GM19463 (cell line): ENCODE measurements around the gene FBXL3.
"Not testable (repeated sequence)": the region's sequence is repeated elsewhere in the genome, so short reads cannot be mapped to it uniquely, and the experiment has no call there.

ENCODE experiments used
- ATAC-seq: cut with Tn5 transposase; IDR thresholded peaks from one replicate; pipeline ENCODE4 v1.9.1; 2021; ENCODE audit warnings: mild to moderate bottlenecking, moderate library complexity; ENCODE audit not compliant: unreplicated experiment

Gene FBXL3

GRCh38 chr13:76991432-76991795 is 35.5 kb downstream of the FBXL3 start:
- ATAC-seq, result peak; percentile 48

DNA sequence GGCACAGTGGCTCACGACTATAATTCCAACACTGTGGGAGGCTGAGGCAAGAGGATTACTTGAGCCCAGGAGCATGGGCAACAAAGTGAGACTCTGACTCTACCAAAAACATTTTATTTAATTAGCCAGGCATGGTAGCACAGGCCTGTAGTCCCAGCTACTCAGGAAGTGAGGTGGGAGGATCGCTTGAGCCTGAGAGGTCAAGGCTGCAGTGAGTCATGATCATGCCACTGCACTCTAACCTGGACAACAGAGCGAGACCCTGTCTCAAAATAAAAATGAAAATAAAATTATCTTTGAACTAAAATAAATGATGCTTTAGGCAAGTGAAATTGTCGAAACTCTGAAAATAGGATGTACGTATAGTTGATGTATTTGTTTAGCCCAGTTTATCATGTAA is 43.3 kb downstream of the FBXL3 start:
- ATAC-seq, result no peak

DNA sequence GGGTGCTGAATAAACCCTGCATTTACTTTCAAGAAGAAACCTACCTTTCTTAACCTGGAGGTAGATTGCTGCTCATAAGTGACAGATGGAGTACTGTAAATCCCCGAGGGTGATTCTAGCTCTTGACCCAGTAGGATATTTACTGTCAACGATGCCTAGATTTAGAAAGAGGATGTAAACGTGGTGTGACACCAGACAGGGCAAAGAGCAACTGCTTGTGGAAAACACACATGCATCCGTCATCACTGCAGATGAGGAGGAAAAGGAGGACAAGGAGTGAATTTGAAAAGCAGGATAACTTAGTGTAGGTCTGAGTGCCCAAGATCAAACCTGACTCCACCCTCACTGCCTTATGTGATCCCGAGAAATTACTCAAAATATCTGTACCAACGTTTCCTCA is 44.9 kb downstream of the FBXL3 start:
- ATAC-seq, result no peak

DNA sequence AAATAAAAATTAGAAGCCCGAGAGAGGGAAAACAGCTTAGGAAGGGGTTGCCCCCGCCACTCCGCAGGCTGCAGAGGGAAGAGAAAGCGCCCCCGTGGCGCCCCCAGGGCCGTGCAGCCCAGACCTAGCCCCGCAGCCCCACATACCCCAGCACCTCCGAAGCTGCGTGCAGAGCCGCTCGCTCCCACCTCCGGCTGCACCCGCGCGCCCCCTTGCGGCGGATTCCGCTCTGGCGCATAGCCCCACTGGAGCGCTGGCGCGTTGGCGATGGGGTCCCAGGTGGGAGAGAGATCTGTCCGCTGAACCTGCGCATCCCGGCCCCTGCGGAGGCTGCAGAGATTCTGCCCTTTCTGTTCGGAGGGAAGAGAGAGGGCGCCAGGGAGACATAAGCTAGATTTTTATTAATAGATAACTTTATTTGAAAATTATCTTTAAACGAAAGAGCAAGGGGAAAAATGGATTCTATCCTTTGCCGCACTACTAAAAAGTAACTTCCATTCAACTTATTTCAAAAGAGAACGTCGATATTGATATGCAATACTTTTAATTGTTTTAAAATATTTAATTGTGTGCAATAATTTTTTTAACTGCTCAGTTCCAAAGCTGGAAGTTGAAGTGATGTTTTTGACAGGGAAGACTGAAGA is 46.8 kb downstream of the FBXL3 start:
- ATAC-seq, result peak; percentile 100

DNA sequence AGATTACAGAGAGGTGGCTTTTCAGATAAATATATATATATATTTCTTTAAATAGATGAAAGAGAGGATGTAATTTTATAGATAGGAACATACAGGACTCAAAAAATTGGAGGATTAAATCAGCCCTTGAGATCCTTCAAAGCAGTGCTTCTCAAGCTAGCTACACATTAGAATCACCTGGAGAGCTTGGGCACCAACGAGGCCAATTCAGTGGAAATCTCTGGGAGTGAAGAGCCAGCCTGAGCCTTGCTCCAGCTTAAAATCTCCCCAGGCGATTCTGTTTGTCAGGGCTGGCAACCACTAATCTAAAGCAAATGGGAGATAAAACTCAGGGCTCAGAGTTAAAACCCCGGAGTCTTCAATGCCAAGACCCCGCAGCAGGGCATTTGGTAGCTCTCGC is 50.0 kb downstream of the FBXL3 start:
- no peak for ATAC-seq

DNA sequence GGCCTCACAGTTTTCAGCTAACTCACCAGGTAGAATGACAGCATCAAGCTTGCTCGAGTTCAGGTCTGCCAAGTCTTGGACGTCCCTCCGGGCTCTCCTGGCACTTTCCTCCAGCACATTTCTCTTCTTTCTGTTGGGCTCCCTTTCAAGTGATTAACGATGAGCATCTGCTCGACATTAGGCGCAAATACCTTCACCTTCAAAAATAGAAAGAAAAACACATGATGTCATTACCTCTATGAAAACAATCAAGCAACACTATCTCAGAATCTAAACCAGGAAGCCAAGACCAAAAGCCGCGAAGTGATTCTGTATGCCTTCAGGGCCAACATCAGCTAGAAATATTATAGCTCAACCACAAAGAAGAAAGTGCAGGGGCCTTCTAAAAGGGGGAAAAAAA is 50.5 kb downstream of the FBXL3 start:
- no peak for ATAC-seq

DNA sequence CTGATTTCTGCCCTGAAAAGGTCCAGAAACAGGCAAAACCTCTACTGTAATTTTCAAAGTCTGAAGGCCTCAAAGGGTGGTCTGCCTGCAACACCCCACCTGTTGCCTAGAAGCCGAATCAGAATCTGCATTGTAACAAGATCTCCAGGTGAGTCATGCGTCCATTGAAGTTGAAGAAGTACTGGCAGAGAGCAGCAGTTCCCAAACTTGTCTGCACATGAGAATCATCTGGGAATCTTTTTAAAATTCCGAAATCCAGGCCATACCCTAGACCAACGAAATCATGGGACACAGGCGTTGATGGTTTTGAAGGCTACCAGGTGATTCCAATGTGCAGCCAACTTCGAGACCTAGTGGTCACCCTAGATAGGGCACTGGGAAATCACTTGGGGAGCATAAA is 51.1 kb downstream of the FBXL3 start:
- no peak for ATAC-seq

GRCh38 chr13:76974618-76974975 is 52.4 kb downstream of the FBXL3 start:
- no peak for ATAC-seq

- no peak for ATAC-seq
These were observed 52.9 kb downstream of the FBXL3 start for GRCh38 chr13:76973920-76974617.

DNA sequence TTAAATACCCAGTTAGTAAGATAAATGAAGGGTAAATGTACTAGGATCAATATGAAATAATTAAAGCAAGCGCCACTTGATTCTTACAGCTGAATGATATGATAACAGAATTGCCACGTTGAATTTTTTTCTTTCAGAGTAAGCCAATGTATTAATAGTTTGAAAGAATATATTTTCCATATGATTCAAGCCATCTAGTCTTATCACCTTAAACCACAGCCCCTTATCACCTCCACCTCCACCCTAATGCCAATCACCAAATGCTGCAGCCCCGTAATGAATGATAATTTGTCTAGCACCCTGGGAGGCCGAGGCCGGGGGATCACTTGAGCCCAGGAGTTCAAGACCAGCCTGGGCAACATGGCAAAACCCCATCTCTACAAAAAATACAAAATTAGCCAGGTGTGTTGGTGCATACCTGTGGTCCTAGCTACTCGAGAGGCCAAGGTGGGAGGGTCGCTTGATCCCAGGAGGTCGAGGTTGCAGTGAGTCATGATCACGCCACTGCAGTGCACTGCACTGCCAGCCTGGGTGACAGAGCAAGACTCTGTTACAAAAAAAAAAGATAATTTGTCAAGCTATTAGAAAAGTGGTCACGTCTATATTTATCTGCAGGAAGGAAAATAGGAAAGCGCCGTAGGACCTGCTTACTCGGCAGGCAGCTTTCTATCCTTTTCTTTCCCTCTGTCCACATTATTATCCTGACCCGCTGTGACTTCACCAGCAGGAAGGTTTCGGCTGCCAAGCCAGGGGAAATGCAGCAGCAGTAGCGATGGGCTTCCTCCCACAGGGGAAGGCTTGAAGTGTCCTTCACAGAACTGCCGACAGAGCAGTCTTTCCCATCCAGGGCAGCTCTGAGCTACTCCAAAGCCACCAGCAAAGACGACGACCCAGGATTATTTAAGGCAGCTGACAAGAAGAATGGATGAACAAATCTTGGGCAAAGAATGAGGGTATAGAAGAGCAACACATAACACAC is 54.8 kb downstream of the FBXL3 start:
- ATAC-seq, result no peak

DNA sequence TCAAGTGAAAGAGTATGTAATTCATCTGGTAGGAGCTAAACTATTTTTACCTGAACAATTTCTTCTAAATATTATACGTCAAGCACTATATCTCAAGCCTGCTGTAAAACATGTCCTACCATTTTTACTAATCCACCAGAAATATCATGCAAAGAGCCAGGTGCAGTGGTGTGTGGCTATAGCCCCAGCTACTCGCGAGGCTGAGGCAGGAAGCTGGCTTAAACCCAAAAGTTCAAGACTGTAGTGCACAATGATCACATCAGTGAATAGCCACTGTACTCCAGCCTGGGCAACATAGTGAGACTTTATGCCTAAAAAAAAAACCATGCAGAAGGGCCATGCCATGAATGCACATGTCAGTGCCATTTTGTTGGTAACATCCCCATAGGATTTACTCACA is 55.7 kb downstream of the FBXL3 start:
- ATAC-seq, result no peak

DNA sequence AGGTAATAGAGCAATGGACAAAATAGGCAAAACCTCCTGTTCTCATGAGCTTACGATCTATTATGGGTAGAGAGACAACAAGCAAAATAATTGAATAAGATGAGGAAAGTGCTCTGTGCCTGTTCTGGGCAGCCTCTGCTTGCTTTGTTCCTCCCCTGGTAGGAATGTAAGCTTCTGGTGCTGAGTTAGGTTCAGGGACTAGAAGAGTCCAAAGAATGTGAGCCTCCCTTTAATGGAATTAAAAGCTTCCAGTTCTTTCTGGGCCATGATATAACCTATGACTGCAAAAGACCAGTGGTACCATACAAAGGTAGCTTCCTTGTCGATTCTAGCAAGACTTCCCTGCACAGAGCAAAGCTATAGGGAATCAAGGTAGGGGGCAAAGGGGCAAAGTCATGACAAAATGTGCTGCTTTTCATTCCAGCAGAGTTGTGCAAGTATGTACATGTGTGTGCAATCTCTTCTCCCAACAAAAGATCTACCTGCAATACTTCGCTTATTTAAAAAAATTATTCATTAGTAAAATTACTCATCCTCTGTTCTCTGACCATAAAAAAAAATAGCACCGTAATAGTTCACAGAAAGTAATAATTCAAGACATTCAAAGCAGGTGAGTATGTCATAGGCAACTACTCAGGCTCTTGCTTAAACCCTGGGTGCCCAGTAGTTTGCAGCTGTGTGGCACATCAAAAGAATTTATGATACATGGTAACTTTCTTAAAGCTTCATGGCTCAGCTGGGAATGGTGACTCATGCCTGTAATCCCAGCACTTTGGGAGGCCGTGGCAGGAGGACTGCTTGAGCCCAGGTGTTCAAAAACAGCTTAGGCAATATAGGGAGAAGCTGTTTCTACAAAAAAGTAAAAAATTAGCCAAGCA is 57.2 kb downstream of the FBXL3 start:
- ATAC-seq, result no peak

DNA sequence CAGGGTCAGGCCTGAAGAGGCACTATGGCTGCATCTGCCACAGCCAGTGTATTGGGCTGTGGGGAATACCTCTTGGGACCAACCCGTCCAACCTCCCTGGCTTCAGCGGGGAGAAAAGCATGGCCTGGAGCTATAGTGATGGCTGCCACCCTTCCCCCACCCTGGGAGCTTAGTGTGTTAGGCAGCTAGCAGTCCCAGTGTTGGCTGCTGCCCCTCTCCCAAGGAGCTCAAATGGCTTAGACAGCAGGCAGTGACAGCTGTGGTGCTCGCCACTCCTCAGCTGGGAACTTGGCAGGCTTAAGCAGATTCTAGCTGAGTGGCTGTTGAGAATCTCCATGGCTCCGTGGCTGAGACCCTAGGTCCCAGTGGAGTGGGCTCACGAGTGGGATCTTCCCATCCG is 58.9 kb downstream of the FBXL3 start:
- ATAC-seq, result no peak

DNA sequence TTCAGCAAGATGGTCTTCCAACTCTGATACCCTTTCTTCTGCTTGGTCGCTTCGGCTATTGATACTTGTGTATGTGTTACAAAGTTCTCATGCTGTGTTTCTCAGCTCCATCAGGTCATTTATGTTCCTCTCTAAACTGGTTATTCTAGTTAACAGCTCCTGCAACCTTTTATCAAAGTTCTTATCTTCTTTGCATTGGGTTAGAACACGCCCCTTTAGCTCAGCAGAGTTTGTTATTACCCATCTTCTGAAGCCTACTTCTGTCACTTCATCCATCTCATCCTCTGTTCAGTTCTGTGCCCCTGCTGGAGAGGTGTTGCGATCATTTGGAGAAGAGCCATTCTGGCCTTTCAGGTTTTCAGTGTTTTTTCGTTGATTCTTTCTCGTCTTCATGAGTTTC is 59.9 kb downstream of the FBXL3 start:
- ATAC-seq, result no peak

DNA sequence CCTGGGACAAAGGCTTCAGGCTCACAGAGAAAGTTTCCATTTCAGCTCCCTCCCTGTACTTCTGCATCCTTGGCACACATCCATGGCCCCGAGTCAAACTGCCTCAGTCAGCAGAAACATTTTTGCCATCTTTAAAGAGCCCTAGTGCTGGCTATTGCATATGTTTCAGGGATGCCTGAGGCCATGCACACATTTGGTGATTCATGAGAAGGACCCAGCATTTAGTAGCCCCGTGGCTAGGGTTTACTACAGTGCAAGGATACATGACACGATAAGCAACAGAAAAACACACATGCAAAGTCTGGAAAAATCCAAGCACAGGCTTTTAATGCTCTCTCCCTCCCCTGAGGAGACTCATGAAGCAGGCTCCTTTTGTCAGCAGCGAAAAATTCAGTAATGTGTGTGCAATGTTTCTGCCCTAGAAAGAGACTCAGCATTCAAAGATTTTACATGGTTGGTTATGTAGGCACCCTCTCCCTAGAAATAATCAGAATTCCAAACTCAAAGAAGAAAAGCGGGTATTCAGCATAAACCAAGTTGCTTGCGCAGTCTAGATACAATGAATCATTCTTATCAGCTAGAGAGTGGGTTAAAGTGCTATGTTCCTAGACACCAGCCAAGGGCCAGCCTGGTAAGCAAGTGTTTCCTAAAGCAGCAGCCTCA is 61.1 kb downstream of the FBXL3 start:
- ATAC-seq, result no peak

GRCh38 chr13:76959734-76960133 is 67.2 kb downstream of the FBXL3 start:
- ATAC-seq, result not testable (repeated sequence)

DNA sequence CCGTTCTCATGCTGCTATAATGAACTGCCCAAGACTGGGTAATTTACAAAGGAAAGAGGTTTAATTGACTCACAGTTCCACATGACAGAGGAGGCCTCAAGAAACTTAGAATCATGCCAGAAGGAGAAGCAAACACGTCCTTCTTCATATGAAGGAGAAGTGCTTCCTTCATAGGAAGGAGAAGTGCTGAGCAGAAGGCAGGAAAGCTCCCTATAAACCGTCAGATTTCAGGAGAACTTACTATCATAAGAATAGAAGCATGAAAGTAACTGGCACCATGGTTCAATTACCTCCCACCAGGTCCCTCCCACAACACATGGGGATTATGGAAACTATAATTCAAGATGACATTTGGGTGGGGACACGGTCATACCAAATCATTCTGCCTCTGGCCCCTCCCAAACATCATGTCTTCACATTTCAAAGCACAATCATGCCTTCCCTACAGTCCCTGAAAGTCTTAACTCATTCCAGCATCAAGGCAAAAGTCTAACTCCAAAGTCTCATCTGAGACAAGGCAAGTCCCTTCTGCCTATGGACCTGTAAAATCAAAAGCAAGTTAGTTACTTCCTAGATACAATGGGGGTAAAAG is 68.0 kb downstream of the FBXL3 start:
- no peak for ATAC-seq

- no peak for ATAC-seq
These were observed 71.3 kb downstream of the FBXL3 start for GRCh38 chr13:76955661-76956060.
